HFFc6 (cell line): ENCODE measurements around the gene FBP2. TPM values are rescaled to one million over a fixed set of nuclear protein-coding genes. Genes with fewer than 3 reads are reported as not detected.
"Not testable (repeated sequence)": the region's sequence is repeated elsewhere in the genome, so short reads cannot be mapped to it uniquely, and the experiment has no call there.

ENCODE experiments used
- DNase-seq: peaks from one replicate; pipeline ENCODE4 v3.0.0-alpha.2; 2018
- H3K27ac Mint-ChIP-seq: 2 replicates; pipeline ENCODE4 v1.8.0; 2020; ENCODE audit warnings: mild to moderate bottlenecking, mixed read lengths
- H3K27me3 Mint-ChIP-seq: 2 replicates; pipeline ENCODE4 v1.8.0; 2021; ENCODE audit warnings: mild to moderate bottlenecking, moderate library complexity, mixed read lengths; ENCODE audit not compliant: insufficient read depth
- H3K36me3 Mint-ChIP-seq: 2 replicates; pipeline ENCODE4 v1.8.0; 2021; ENCODE audit warnings: low read depth, mixed read lengths
- H3K4me1 Mint-ChIP-seq: 2 replicates; pipeline ENCODE4 v1.8.0; 2020; ENCODE audit warnings: low read depth, mixed read lengths
- H3K4me3 Mint-ChIP-seq: 2 replicates; pipeline ENCODE4 v1.8.0; 2020; ENCODE audit warnings: mild to moderate bottlenecking, moderate library complexity, mixed read lengths
- H3K9me3 Mint-ChIP-seq: 2 replicates; pipeline ENCODE4 v1.8.0; 2020; ENCODE audit warnings: mild to moderate bottlenecking, mixed read lengths
- CTCF ChIP-seq: fragments of 200-600 bp; sonication (generic); IDR thresholded peaks from 2 replicates; pipeline ENCODE4 v1.5.0; 2021; ENCODE audit warnings: antibody characterized with exemption, mild to moderate bottlenecking
- total RNA-seq, 6 experiments: library from RNA; stranded (reverse); fragmentation: NEBNext Ultra II Directional; extraction: Animal tissue kit (Norgen Biotek cat#: 25700); gene quantifications; 2 replicates in 1 of 6; 3 replicates in 5 of 6; pipeline ENCODE4 v1.2.3, GENCODE V29; 2021

FBP2 gene
- total RNA-seq, 6 experiments from 2014 or later = not detected

GRCh38 chr9:94599102-94599501 lies 5.5 kb upstream of the FBP2 start:
- Mint-ChIP-seq H3K4me3 (no peak overlapping the region), H3K27me3 (peaks cover 29% of the 10 kb centered on the region), H3K4me1 (peaks cover 6% of the 10 kb centered on the region), H3K36me3 (no peaks in the 10 kb centered on the region), H3K9me3 (no peaks in the 10 kb centered on the region), H3K27ac (no peak overlapping the region)
- TF ChIP-seq CTCF = no peak
- no peak for DNase-seq

GRCh38 chr9:94592683-94593082 lies 941 bp downstream of the FBP2 start:
- H3K4me1 Mint-ChIP-seq, H3K36me3 Mint-ChIP-seq, H3K27ac Mint-ChIP-seq, H3K9me3 Mint-ChIP-seq, DNase-seq, H3K4me3 Mint-ChIP-seq: not testable (repeated sequence)
- H3K27me3 Mint-ChIP-seq = peaks cover 38% of the 10 kb centered on the region

- peaks cover 7% of the 10 kb centered on the region for H3K4me1 Mint-ChIP-seq
- no peak for DNase-seq
- no peaks in the 10 kb centered on the region for H3K36me3 Mint-ChIP-seq
- peaks cover 34% of the 10 kb centered on the region for H3K27me3 Mint-ChIP-seq
- no peak overlapping the region for H3K4me3 Mint-ChIP-seq
- H3K27ac Mint-ChIP-seq = no peak overlapping the region
- no peaks in the 10 kb centered on the region for H3K9me3 Mint-ChIP-seq
- TF ChIP-seq CTCF = no peak
These were observed 1.7 kb downstream of the FBP2 start for GRCh38 chr9:94591876-94592275.

GRCh38 chr9:94591046-94591545 lies 2.5 kb downstream of the FBP2 start:
- H3K36me3 Mint-ChIP-seq, H3K4me3 Mint-ChIP-seq, H3K27ac Mint-ChIP-seq, DNase-seq, H3K9me3 Mint-ChIP-seq: not testable (repeated sequence)
- Mint-ChIP-seq H3K27me3 (peaks cover 34% of the 10 kb centered on the region), H3K4me1 (peaks cover 13% of the 10 kb centered on the region)

- no peaks in the 10 kb centered on the region for H3K36me3 Mint-ChIP-seq
- TF ChIP-seq CTCF = no peak
- no peak overlapping the region for H3K27ac Mint-ChIP-seq
- no peak overlapping the region for H3K4me3 Mint-ChIP-seq
- peaks cover 13% of the 10 kb centered on the region for H3K4me1 Mint-ChIP-seq
- no peaks in the 10 kb centered on the region for H3K9me3 Mint-ChIP-seq
- DNase-seq = no peak
- H3K27me3 Mint-ChIP-seq = peaks cover 30% of the 10 kb centered on the region
These were observed 4.9 kb downstream of the FBP2 start for GRCh38 chr9:94588681-94589080.

GRCh38 chr9:94586814-94587213 lies 6.8 kb downstream of the FBP2 start:
- no peak for TF ChIP-seq CTCF
- peak; percentile 11 for DNase-seq
- peak overlapping the region; percentile 64; the same call in 1 of the 2 replicates for H3K4me3 Mint-ChIP-seq
- H3K36me3 Mint-ChIP-seq = no peaks in the 10 kb centered on the region
- H3K27me3 Mint-ChIP-seq = peaks cover 22% of the 10 kb centered on the region
- H3K4me1 Mint-ChIP-seq = peaks cover 13% of the 10 kb centered on the region
- H3K9me3 Mint-ChIP-seq = no peaks in the 10 kb centered on the region
- H3K27ac Mint-ChIP-seq = no peak overlapping the region

- Mint-ChIP-seq H3K4me1 (peaks cover 13% of the 10 kb centered on the region), H3K27me3 (peaks cover 22% of the 10 kb centered on the region), H3K36me3 (no peaks in the 10 kb centered on the region), H3K9me3 (no peaks in the 10 kb centered on the region), H3K4me3 (peak overlapping the region; percentile 64; the same call in 1 of the 2 replicates), H3K27ac (no peak overlapping the region)
- no peak for TF ChIP-seq CTCF
- DNase-seq = no peak
These were observed 7.3 kb downstream of the FBP2 start for GRCh38 chr9:94586316-94586715.
